SK-N-SH (cell line): ENCODE data around the gene DSCAM.

ENCODE experiments used
- EZH2phosphoT487 ChIP-seq: fragments of 200-600 bp; sonication (generic); IDR thresholded peaks from 2 replicates; pipeline ENCODE4 v1.6.1; 2017; ENCODE audit warnings: low read depth, mixed run types, mild to moderate bottlenecking, antibody characterized with exemption, moderate library complexity, borderline replicate concordance
- JUND ChIP-seq: IDR thresholded peaks from 2 replicates; pipeline ENCODE4 v1.4.0; 2012
- RAD21 ChIP-seq: IDR thresholded peaks from 2 replicates; pipeline ENCODE4 v1.6.1; 2012; ENCODE audit warnings: mild to moderate bottlenecking, low read length
- RFX5 ChIP-seq: IDR thresholded peaks from 2 replicates; pipeline ENCODE4 v1.6.1; 2012; ENCODE audit warnings: mild to moderate bottlenecking, improper control_type of control experiment, low read length
- YY1 ChIP-seq: IDR thresholded peaks from 2 replicates; pipeline ENCODE4 v1.4.0; 2012; ENCODE audit warnings: low read depth, mild to moderate bottlenecking
- TF ChIP-seq, protein P1 (sequence below): fragments of 200-600 bp; sonication (generic); IDR thresholded peaks from 2 replicates; pipeline ENCODE4 v1.6.1; 2017; ENCODE audit warnings: antibody characterized with exemption, mild to moderate bottlenecking, moderate library complexity
- TF ChIP-seq, protein P2 (sequence below): fragments of 150-350 bp; IDR thresholded peaks from 2 replicates; pipeline ENCODE4 v1.6.1; 2017; ENCODE audit warnings: antibody characterized with exemption, low read length, low read depth, borderline replicate concordance
- TF ChIP-seq, protein P3 (sequence below): IDR thresholded peaks from 2 replicates; pipeline ENCODE4 v1.4.0; 2012; ENCODE audit warnings: low read depth

DNA sequence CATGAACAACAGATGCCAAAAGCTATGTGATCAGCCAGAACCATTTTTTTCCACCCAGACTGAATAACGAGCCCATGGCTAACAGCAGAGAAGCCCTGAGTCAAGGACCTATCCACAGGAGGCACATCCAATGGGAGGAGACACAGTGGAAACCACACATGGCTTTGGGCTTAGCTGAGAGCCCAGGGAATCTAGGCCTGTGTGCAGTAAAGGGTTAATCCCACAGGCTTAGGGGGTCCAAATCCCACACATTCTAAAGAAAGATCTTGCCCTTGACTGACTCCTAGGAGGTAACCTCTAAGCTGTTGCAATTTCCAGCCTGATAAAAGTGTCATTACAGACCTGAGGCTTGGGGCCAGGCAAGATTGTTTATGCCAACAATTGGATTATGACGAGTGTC is 194.5 kb downstream of the DSCAM start:
- TF ChIP-seq YY1 (no peak), RFX5 (no peak), EZH2phosphoT487 (no peak), JUND (no peak), RAD21 (no peak)
- TF ChIP-seq, protein P1, sequence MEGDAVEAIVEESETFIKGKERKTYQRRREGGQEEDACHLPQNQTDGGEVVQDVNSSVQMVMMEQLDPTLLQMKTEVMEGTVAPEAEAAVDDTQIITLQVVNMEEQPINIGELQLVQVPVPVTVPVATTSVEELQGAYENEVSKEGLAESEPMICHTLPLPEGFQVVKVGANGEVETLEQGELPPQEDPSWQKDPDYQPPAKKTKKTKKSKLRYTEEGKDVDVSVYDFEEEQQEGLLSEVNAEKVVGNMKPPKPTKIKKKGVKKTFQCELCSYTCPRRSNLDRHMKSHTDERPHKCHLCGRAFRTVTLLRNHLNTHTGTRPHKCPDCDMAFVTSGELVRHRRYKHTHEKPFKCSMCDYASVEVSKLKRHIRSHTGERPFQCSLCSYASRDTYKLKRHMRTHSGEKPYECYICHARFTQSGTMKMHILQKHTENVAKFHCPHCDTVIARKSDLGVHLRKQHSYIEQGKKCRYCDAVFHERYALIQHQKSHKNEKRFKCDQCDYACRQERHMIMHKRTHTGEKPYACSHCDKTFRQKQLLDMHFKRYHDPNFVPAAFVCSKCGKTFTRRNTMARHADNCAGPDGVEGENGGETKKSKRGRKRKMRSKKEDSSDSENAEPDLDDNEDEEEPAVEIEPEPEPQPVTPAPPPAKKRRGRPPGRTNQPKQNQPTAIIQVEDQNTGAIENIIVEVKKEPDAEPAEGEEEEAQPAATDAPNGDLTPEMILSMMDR: no peak
- TF ChIP-seq, protein P2, sequence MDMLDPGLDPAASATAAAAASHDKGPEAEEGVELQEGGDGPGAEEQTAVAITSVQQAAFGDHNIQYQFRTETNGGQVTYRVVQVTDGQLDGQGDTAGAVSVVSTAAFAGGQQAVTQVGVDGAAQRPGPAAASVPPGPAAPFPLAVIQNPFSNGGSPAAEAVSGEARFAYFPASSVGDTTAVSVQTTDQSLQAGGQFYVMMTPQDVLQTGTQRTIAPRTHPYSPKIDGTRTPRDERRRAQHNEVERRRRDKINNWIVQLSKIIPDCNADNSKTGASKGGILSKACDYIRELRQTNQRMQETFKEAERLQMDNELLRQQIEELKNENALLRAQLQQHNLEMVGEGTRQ: no peak
- TF ChIP-seq, protein P3, sequence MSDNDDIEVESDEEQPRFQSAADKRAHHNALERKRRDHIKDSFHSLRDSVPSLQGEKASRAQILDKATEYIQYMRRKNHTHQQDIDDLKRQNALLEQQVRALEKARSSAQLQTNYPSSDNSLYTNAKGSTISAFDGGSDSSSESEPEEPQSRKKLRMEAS: no peak
